ENCODE measurements around the gene MATR3.

Gene MATR3

DNA sequence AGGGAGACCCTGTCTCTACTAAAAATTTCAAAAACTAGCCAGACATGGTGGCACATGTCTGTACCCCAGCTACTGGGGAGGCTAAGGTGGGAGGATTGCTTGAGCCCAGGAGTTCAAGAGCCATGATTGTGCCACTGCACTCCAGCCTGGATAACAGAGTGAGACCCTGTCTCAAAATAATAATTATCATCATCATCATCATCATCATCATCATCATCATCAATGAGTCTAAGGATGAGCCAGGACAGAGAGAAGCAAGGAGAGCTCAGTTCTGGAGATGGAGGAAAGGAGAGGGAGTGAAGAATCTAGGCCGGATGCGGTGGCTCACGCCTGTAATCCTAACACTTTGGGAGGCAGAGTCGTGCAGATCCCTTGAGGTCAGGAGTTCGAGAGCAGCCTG, 36.7 kb upstream of the MATR3 start:
- H3K9me3 ChIP-seq (ENCODE audit: control insufficient read depth, low read length), result no peaks in the 10 kb centered on the region

DNA sequence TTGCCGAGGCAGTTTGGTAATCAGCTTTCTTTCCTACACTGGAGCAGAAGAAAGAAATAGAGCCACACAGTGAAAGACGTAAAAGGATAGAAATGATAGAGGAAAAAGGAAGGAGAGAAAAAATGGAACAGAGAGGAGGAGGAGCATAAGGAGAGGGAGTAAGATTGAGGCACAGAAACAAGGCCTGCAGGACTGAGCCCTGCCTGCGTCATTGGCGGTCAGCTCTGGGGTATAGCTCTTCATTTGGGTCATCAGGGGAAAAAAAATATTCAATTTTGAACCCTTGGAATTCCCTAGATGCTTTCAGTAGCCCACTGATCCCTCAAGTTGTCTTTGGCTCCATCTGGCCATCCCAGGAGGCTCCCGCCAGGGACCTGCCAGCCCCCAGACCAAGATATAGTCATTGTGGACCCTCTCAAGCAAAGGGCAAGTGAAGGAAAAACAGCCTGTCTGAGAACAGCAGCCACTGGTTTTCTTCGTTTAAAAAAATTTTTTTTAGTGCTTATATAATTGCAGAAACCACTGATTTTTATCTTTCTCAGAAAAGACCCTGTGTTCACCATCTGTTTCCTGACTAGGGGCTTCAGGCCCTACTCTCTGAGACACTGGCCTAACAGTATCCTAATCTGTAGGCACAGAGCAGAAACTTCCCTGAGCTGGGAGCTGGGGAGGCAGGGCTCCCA, 31.3 kb upstream of the MATR3 start:
- no peak overlapping the region for H3K23ac ChIP-seq (ENCODE audit: low read length in 2 of 2)
- no peak overlapping the region for H2BK15ac ChIP-seq (ENCODE audit: low read depth, poor library complexity, severe bottlenecking)
- no peak for DNase-seq
- H2AFZ ChIP-seq (ENCODE audit: low read depth, low read length), result no peak overlapping the region
- H3K18ac ChIP-seq (ENCODE audit: low read depth in 1 of 2, low read length in 2 of 2), result peak overlapping the region; percentile 30 to 34
- WGBS, result 82% methylated on average over 6 of the region's 6 CpGs
- H3K9me3 ChIP-seq (ENCODE audit: control insufficient read depth, low read length), result no peaks in the 10 kb centered on the region
- H4K8ac ChIP-seq (ENCODE audit: low read length), result peak overlapping the region; percentile 57
- no peak overlapping the region for H3K4me2 ChIP-seq (ENCODE audit: low read length, poor library complexity, severe bottlenecking)
- H3K14ac ChIP-seq (ENCODE audit: low read length in 2 of 2), result no peak overlapping the region
- no peak overlapping the region for H2AK5ac ChIP-seq (ENCODE audit: low read length, severe bottlenecking)
- H3K36me3 ChIP-seq (ENCODE audit: control insufficient read depth in 1 of 2, insufficient read depth in 2 of 2, low read depth in 1 of 2, low read length in 2 of 2), result no peaks in the 10 kb centered on the region
- peak overlapping the region in 1 of 2 experiments; percentile 67 for H3K4ac ChIP-seq (ENCODE audit: low read depth in 1 of 2, low read length in 2 of 2)
- no peak overlapping the region for H2BK12ac ChIP-seq (ENCODE audit: low read length in 2 of 2)
- no peak overlapping the region for H2BK120ac ChIP-seq (ENCODE audit: low read depth, low read length)
- no peak overlapping the region for H3K27ac ChIP-seq (ENCODE audit: low read length, poor library complexity, severe bottlenecking)
- no peak overlapping the region for H4K91ac ChIP-seq (ENCODE audit: low read length)
- H2BK5ac ChIP-seq (ENCODE audit: low read depth, low read length, poor library complexity, severe bottlenecking), result no peak overlapping the region
- H3K79me1 ChIP-seq (replicated peaks; ENCODE audit: low read length, poor library complexity, severe bottlenecking), result no peaks in the 10 kb centered on the region
- H3K9ac ChIP-seq (ENCODE audit: low read length), result peak overlapping the region; percentile 61
- H3K27me3 ChIP-seq (ENCODE audit: control insufficient read depth in 1 of 2, insufficient read depth in 1 of 2, low read length in 2 of 2), result peaks cover 4 to 12% of the 10 kb centered on the region in 2 experiments
- H3K4me1 ChIP-seq (ENCODE audit: control insufficient read depth, insufficient read depth, low read depth, low read length), result no peaks in the 10 kb centered on the region
- no peak overlapping the region for H3K4me3 ChIP-seq (ENCODE audit: insufficient read depth in 1 of 2, low read depth in 1 of 2, low read length in 2 of 2)

More for the DNA sequence above, 36.7 kb upstream of the MATR3 start:
- no peak for DNase-seq
- no peak overlapping the region for H3K4ac ChIP-seq (ENCODE audit: low read depth in 1 of 2, low read length in 2 of 2)
- no peak overlapping the region for H2BK5ac ChIP-seq (ENCODE audit: low read depth, low read length, poor library complexity, severe bottlenecking)
- H2AK5ac ChIP-seq (ENCODE audit: low read length, severe bottlenecking), result no peak overlapping the region
- no peak overlapping the region for H2BK120ac ChIP-seq (ENCODE audit: low read depth, low read length)
- H2BK15ac ChIP-seq (ENCODE audit: low read depth, poor library complexity, severe bottlenecking), result no peak overlapping the region
- H4K91ac ChIP-seq (ENCODE audit: low read length), result no peak overlapping the region
- no peak overlapping the region for H3K23ac ChIP-seq (ENCODE audit: low read length in 2 of 2)
- no peak overlapping the region for H3K4me3 ChIP-seq (ENCODE audit: insufficient read depth in 1 of 2, low read depth in 1 of 2, low read length in 2 of 2)
- H3K4me1 ChIP-seq (ENCODE audit: control insufficient read depth, insufficient read depth, low read depth, low read length), result no peaks in the 10 kb centered on the region
- no peak overlapping the region for H4K8ac ChIP-seq (ENCODE audit: low read length)
- no peak overlapping the region for H3K4me2 ChIP-seq (ENCODE audit: low read length, poor library complexity, severe bottlenecking)
- no peak overlapping the region for H3K14ac ChIP-seq (ENCODE audit: low read length in 2 of 2)
- H2BK12ac ChIP-seq (ENCODE audit: low read length in 2 of 2), result no peak overlapping the region
- no peak overlapping the region for H2AFZ ChIP-seq (ENCODE audit: low read depth, low read length)
- H3K18ac ChIP-seq (ENCODE audit: low read depth in 1 of 2, low read length in 2 of 2), result no peak overlapping the region
- H3K79me1 ChIP-seq (replicated peaks; ENCODE audit: low read length, poor library complexity, severe bottlenecking), result no peaks in the 10 kb centered on the region
- H3K9ac ChIP-seq (ENCODE audit: low read length), result no peak overlapping the region
- H3K27me3 ChIP-seq (ENCODE audit: control insufficient read depth in 1 of 2, insufficient read depth in 1 of 2, low read length in 2 of 2), result peaks cover 4 to 12% of the 10 kb centered on the region in 2 experiments
- WGBS, result 94% methylated on average over 5 of the region's 5 CpGs
- H3K27ac ChIP-seq (ENCODE audit: low read length, poor library complexity, severe bottlenecking), result no peak overlapping the region
- H3K36me3 ChIP-seq (ENCODE audit: control insufficient read depth in 1 of 2, insufficient read depth in 2 of 2, low read depth in 1 of 2, low read length in 2 of 2), result no peaks in the 10 kb centered on the region

DNA sequence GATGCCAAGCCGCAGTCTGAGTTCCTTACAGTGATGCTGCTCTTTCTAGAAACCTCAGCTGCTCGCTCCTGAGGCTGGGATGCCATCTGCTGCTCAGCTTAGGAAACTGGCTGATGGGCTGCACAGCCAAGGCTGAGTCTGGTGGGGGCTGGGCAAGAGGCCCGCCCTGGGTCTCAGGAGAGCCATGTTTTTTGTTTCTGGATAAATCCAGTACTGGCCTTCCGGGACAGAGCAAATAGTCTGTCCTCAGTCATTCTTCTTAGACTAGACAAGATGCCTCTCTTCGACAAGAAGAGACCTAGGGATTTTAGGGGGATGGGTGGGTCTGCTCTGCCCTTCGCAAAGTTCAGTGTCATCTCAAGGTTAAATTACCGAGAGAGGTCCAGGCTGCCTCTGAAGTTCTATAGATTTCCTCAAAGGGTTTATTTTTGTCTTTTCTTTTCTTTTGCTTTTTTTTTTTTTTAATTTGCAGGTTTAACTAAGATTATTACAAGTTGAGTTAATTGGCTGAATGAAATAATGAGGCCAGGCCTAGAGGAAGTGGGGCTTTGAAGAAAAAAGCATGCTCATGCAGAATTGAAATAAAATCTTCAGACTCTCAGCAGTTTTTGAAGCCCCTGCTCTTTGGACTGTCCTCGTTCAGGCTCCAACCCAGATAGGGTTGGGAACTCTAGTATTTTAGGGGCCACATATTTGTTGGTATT, 30.6 kb upstream of the MATR3 start:
- Histone ChIP-seq H3K79me1 (replicated peaks; ENCODE audit: low read length, poor library complexity, severe bottlenecking) (no peaks in the 10 kb centered on the region), H3K4me2 (ENCODE audit: low read length, poor library complexity, severe bottlenecking) (no peak overlapping the region), H4K8ac (ENCODE audit: low read length) (no peak overlapping the region), H2BK120ac (ENCODE audit: low read depth, low read length) (no peak overlapping the region), H2AFZ (ENCODE audit: low read depth, low read length) (no peak overlapping the region), H2BK15ac (ENCODE audit: low read depth, poor library complexity, severe bottlenecking) (no peak overlapping the region), H3K23ac (ENCODE audit: low read length in 2 of 2) (no peak overlapping the region), H3K14ac (ENCODE audit: low read length in 2 of 2) (no peak overlapping the region), H3K27me3 (ENCODE audit: control insufficient read depth in 1 of 2, insufficient read depth in 1 of 2, low read length in 2 of 2) (peaks cover 4 to 11% of the 10 kb centered on the region in 2 experiments), H3K9me3 (ENCODE audit: control insufficient read depth, low read length) (no peaks in the 10 kb centered on the region), H3K4ac (ENCODE audit: low read depth in 1 of 2, low read length in 2 of 2) (no peak overlapping the region), H2BK5ac (ENCODE audit: low read depth, low read length, poor library complexity, severe bottlenecking) (no peak overlapping the region), H4K91ac (ENCODE audit: low read length) (no peak overlapping the region), H2BK12ac (ENCODE audit: low read length in 2 of 2) (no peak overlapping the region), H3K18ac (ENCODE audit: low read depth in 1 of 2, low read length in 2 of 2) (no peak overlapping the region), H3K4me3 (ENCODE audit: insufficient read depth in 1 of 2, low read depth in 1 of 2, low read length in 2 of 2) (no peak overlapping the region), H3K9ac (ENCODE audit: low read length) (peak overlapping the region; percentile 72), H3K27ac (ENCODE audit: low read length, poor library complexity, severe bottlenecking) (no peak overlapping the region), H2AK5ac (ENCODE audit: low read length, severe bottlenecking) (no peak overlapping the region), H3K4me1 (ENCODE audit: control insufficient read depth, insufficient read depth, low read depth, low read length) (no peaks in the 10 kb centered on the region), H3K36me3 (ENCODE audit: control insufficient read depth in 1 of 2, insufficient read depth in 2 of 2, low read depth in 1 of 2, low read length in 2 of 2) (no peaks in the 10 kb centered on the region)
- peak; percentile 92 for DNase-seq
- 48% methylated on average over 6 of the region's 8 CpGs for WGBS

DNA sequence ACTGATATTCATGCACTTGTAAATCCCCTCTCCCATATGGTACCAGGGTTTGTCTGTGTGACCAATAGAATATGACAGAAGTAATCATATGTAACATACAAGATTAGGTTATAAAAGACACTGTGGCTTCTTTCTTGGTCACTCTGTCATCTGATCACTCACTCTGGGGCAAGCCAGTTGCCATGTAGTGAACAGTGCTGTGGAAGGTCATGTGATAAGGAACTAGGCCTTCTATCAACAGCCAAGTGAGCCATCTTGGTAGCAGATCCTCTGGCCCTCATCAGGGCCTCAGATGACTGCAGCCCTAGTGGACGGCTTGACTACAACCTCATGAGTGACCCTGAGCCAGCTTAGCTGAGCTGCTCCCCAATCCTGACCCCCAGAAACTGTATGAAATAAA, 30.0 kb upstream of the MATR3 start:
- Histone ChIP-seq H3K18ac (ENCODE audit: low read depth in 1 of 2, low read length in 2 of 2) (no peak overlapping the region), H3K27ac (ENCODE audit: low read length, poor library complexity, severe bottlenecking) (no peak overlapping the region), H3K27me3 (ENCODE audit: control insufficient read depth in 1 of 2, insufficient read depth in 1 of 2, low read length in 2 of 2) (peaks cover 4 to 5% of the 10 kb centered on the region in 2 experiments), H3K79me1 (replicated peaks; ENCODE audit: low read length, poor library complexity, severe bottlenecking) (no peaks in the 10 kb centered on the region), H3K4ac (ENCODE audit: low read depth in 1 of 2, low read length in 2 of 2) (no peak overlapping the region), H3K4me1 (ENCODE audit: control insufficient read depth, insufficient read depth, low read depth, low read length) (no peaks in the 10 kb centered on the region), H2BK5ac (ENCODE audit: low read depth, low read length, poor library complexity, severe bottlenecking) (no peak overlapping the region), H4K8ac (ENCODE audit: low read length) (no peak overlapping the region), H3K14ac (ENCODE audit: low read length in 2 of 2) (no peak overlapping the region), H2AFZ (ENCODE audit: low read depth, low read length) (no peak overlapping the region), H3K23ac (ENCODE audit: low read length in 2 of 2) (no peak overlapping the region), H4K91ac (ENCODE audit: low read length) (no peak overlapping the region), H3K4me2 (ENCODE audit: low read length, poor library complexity, severe bottlenecking) (no peak overlapping the region), H2AK5ac (ENCODE audit: low read length, severe bottlenecking) (no peak overlapping the region), H2BK15ac (ENCODE audit: low read depth, poor library complexity, severe bottlenecking) (no peak overlapping the region), H3K4me3 (ENCODE audit: insufficient read depth in 1 of 2, low read depth in 1 of 2, low read length in 2 of 2) (no peak overlapping the region), H3K9ac (ENCODE audit: low read length) (no peak overlapping the region), H2BK12ac (ENCODE audit: low read length in 2 of 2) (no peak overlapping the region), H3K9me3 (ENCODE audit: control insufficient read depth, low read length) (no peaks in the 10 kb centered on the region), H3K36me3 (ENCODE audit: control insufficient read depth in 1 of 2, insufficient read depth in 2 of 2, low read depth in 1 of 2, low read length in 2 of 2) (no peaks in the 10 kb centered on the region), H2BK120ac (ENCODE audit: low read depth, low read length) (no peak overlapping the region)
- no CpG with 5 or more reads among the region's 1 CpG for WGBS
- no peak for DNase-seq

All from mesenchymal stem cell (in vitro differentiated cells and primary cell).